CD4-positive, alpha-beta memory T cell (primary cell): Measurements from ENCODE around the gene ODAD3. TPM values are rescaled to one million over a fixed set of nuclear protein-coding genes. Genes with fewer than 3 reads are reported as not detected.
A peak's percentile ranks its signal among the peaks of the same experiment; 100 is the strongest.

Source experiments
- CTCF ChIA-PET: fragments of 350-600 bp; sonication (Branson Sonifier 250); formaldehyde crosslinking; loops from one replicate; lab custom pipeline; 2021; ENCODE audit warnings: inconsistent platforms; ENCODE audit not compliant: partially characterized antibody; lab: Charles Lee
- POLR2A ChIA-PET: fragments of 350-600 bp; sonication (Branson Sonifier 250); formaldehyde crosslinking; loops from one replicate; lab custom pipeline; 2021; ENCODE audit not compliant: partially characterized antibody; lab: Charles Lee
- DNase-seq, 5 donors: peaks; one replicate each; pipeline versions ENCODE4 v3.0.0 to v3.0.0-alpha.2; 2020 to 2022; ENCODE audit warnings: mixed read lengths in 1 of 5
- H3K27ac ChIP-seq: one replicate; pipeline ENCODE4 v1.7.0; 2013; ENCODE audit warnings: low read depth, low read length
- H3K27me3 ChIP-seq: 2 replicates; pipeline ENCODE4 v1.7.0; 2013; ENCODE audit warnings: mild to moderate bottlenecking, low read length, moderate library complexity; ENCODE audit not compliant: insufficient read depth
- H3K36me3 ChIP-seq: 2 replicates; pipeline ENCODE4 v1.7.0; 2013; ENCODE audit warnings: mild to moderate bottlenecking, low read length, moderate library complexity; ENCODE audit not compliant: insufficient read depth
- H3K4me1 ChIP-seq: 2 replicates; pipeline ENCODE4 v1.7.0; 2013; ENCODE audit warnings: mild to moderate bottlenecking, low read length, moderate library complexity; ENCODE audit not compliant: insufficient read depth
- H3K4me3 ChIP-seq, 2 donors: one replicate each; pipeline ENCODE4 v1.7.0; 2013; ENCODE audit warnings: low read length in 2 of 2, mild to moderate bottlenecking in 1 of 2
- H3K9me3 ChIP-seq, 2 donors: one replicate each; pipeline ENCODE4 v1.7.0; 2013; ENCODE audit warnings: low read length in 2 of 2, control low read depth in 1 of 2; ENCODE audit not compliant: control insufficient read depth in 1 of 2
- H3K27ac Mint-ChIP-seq, 7 donors: one replicate each; pipeline ENCODE4 v1.8.0; 2020 to 2021; ENCODE audit warnings: mixed read lengths in 7 of 7, mild to moderate bottlenecking in 6 of 7, inconsistent platforms in 3 of 7, moderate library complexity in 3 of 7
- H3K27me3 Mint-ChIP-seq, 2 donors: one replicate each; pipeline ENCODE4 v1.8.0; 2020 to 2021; ENCODE audit warnings: mixed read lengths in 2 of 2
- H3K36me3 Mint-ChIP-seq, 2 donors: one replicate each; pipeline ENCODE4 v1.8.0; 2020 to 2021; ENCODE audit warnings: mixed read lengths in 2 of 2, inconsistent platforms in 1 of 2, mild to moderate bottlenecking in 1 of 2
- H3K4me1 Mint-ChIP-seq, 4 donors: one replicate each; pipeline ENCODE4 v1.8.0; 2020 to 2021; ENCODE audit warnings: mixed read lengths in 4 of 4, mild to moderate bottlenecking in 1 of 4
- H3K4me3 Mint-ChIP-seq, 8 donors: one replicate each; pipeline ENCODE4 v1.8.0; 2020 to 2021; ENCODE audit warnings: mixed read lengths in 8 of 8, mild to moderate bottlenecking in 7 of 8, moderate library complexity in 6 of 8, inconsistent platforms in 3 of 8
- H3K9me3 Mint-ChIP-seq, 8 donors: one replicate each; pipeline ENCODE4 v1.8.0; 2020 to 2021; ENCODE audit warnings: mixed read lengths in 8 of 8, mild to moderate bottlenecking in 5 of 8, inconsistent platforms in 3 of 8, moderate library complexity in 1 of 8
- intact Hi-C: fragments of 100-400 bp; cut with micrococcal nuclease; formaldehyde crosslinking; loops from one replicate; pipeline ENCODE4 v1.15.1; 2023
- polyA plus RNA-seq, 2 donors: library from polyadenylated mRNA; unstranded; fragments of 300-500 nt; fragmentation: Illumina TruSeq; gene quantifications; one replicate each; pipeline ENCODE4 v1.2.3, GENCODE V29; 2021
- total RNA-seq, 2 experiments: library from RNA; stranded (reverse); gene quantifications; one replicate each; pipeline ENCODE4 v1.2.3, GENCODE V29; 2021

Gene ODAD3
- total and polyA plus RNA-seq, 4 experiments from 2014 or later: not detected

DNA sequence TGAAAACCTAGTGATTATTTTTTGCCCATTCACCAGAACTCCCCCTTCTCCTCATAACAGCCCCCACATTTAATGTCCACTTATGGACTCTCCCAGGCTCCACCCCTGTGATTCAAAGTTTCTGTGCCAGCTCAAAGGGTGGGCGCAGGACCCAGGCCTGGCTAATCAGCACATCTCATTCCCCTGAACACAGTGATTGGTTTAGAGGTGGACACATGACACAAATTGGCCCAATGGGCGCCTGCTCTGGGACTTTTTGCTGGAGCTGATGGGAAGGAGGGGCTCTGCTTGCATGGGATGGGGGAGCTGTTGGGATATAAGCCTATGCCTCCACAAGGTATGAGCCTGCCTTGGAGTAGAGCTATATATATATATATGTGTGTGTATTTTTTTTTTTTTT is 44.6 kb downstream of the ODAD3 start:
- no peak for DNase-seq
- H3K9me3 Mint-ChIP-seq: peaks cover 0 to 4% (median 0%) of the 10 kb centered on the region in 8 donors

DNA sequence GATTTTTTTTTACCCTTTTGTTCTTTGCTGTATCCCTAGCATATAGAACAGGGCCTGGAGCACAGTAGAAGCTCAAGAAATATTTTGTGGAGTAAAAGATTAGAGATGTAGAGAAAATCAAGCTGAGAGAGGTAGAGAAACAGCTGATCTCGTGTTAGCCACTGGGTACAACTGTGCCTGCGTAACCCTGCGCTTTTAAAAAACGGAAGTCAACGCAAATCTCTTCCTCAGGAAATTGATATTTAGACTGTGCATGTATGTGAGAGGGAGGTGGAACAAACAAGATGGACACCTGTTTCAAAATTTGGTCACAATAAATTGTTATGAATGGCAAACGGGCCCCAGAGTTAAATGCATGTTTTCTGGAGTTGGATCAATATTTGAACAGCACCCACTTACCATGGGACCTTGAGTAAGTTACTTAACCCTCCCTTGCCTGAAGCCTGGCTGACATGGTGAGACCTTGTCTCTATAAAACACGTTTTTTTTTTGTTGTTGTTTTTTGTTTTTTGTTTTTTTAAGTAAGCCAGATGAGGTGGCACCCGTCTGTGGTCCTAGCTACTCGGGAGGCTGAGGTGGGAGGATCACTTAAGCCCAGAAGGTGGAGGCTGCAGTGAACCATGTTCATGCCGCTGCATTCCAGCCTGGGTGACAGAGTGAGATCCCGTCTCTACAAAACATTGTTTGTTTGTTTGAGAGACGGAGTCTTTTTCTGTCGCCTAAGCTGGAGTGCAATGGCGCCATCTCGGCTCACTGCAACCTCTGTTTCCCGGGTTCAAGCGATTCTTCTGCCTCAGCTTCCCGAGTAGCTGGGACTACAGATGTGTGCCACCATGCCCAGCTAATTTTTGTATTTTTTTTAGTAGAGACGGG is 47.5 kb downstream of the ODAD3 start:
- H3K27ac Mint-ChIP-seq: peak overlapping the region in 1 of 7 donors; percentile 17
- H3K9me3 Mint-ChIP-seq: peaks cover 0 to 4% (median 0%) of the 10 kb centered on the region in 8 donors
- ChIA-PET CTCF (interaction anchor here (1.0 to 1.2 kb wide), 2 partner anchors 13 to 95 kb away, joined by 4 read pairs; partner anchors contain the start of gene SWSAP1), POLR2A (interaction anchor here (1.2 to 1.7 kb wide), 3 partner anchors 12 to 41 kb away, joined by 4 to 9 read pairs (median 4); partner anchors contain the start of genes CCDC159 and TMEM205)
- Histone ChIP-seq H3K36me3 (no peaks in the 10 kb centered on the region), H3K27me3 (no peaks in the 10 kb centered on the region), H3K4me1 (peaks cover 12% of the 10 kb centered on the region), H3K9me3 (no peaks in the 10 kb centered on the region), H3K27ac (no peak overlapping the region), H3K4me3 (no peak overlapping the region)
- H3K36me3 Mint-ChIP-seq: no peaks in the 10 kb centered on the region
- intact Hi-C loops: no loop called here
- H3K27me3 Mint-ChIP-seq: peaks cover 2 to 6% of the 10 kb centered on the region in 2 donors
- peak overlapping the region in 1 of 8 donors; percentile 26 for H3K4me3 Mint-ChIP-seq
- H3K4me1 Mint-ChIP-seq: peaks cover 4 to 16% (median 10%) of the 10 kb centered on the region in 4 donors
- peak in 1 of 5 donors; percentile 19 for DNase-seq

More for the DNA sequence above, 44.6 kb downstream of the ODAD3 start:
- no peak overlapping the region for H3K4me3 ChIP-seq
- no peaks in the 10 kb centered on the region for H3K27me3 ChIP-seq
- no peak overlapping the region for H3K27ac ChIP-seq
- no peaks in the 10 kb centered on the region for H3K9me3 ChIP-seq
- Mint-ChIP-seq H3K27ac (no peak overlapping the region), H3K4me1 (peaks cover 5 to 20% (median 5%) of the 10 kb centered on the region in 4 donors), H3K36me3 (no peaks in the 10 kb centered on the region), H3K4me3 (no peak overlapping the region), H3K27me3 (peaks cover 3 to 5% of the 10 kb centered on the region in 2 donors)
- no peaks in the 10 kb centered on the region for H3K36me3 ChIP-seq
- ChIA-PET POLR2A (interaction anchor here (1.2 kb wide), 1 partner anchor 9 kb away, joined by 5 read pairs; no protein-coding TSS in a partner anchor), CTCF (interaction anchor here (1.4 to 2.2 kb wide), 3 partner anchors 9 to 92 kb away, joined by 4 to 13 read pairs (median 5); no protein-coding TSS in a partner anchor)
- intact Hi-C loops: no loop called here
- H3K4me1 ChIP-seq: no peaks in the 10 kb centered on the region

DNA sequence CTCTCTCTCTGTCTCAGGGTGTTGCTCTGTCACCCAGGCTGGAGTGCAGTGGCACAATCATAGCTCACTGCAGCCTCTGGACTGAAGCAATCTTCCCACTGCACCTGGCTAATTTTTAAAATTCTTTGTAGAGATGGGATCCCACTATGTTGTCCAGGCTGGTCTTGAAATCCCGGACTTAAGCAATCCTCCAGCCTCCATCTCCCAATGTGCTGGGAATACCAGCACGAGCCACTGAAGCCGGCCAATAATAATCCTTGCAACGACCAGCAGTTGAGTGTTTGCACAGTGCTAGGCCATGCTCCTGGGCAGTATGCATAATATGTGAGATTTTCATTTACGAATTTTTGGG is 50.2 kb downstream of the ODAD3 start:
- Histone ChIP-seq H3K9me3 (no peaks in the 10 kb centered on the region), H3K27me3 (no peaks in the 10 kb centered on the region), H3K36me3 (no peaks in the 10 kb centered on the region), H3K4me1 (peaks cover 32% of the 10 kb centered on the region), H3K4me3 (no peak overlapping the region), H3K27ac (no peak overlapping the region)
- H3K4me1 Mint-ChIP-seq: peaks cover 18 to 39% (median 28%) of the 10 kb centered on the region in 4 donors
- peaks cover 0 to 6% of the 10 kb centered on the region in 2 donors for H3K36me3 Mint-ChIP-seq
- no peak overlapping the region for H3K27ac Mint-ChIP-seq
- POLR2A ChIA-PET: interaction anchor here (2.2 kb wide), 1 partner anchor 10 kb away, joined by 23 read pairs; the partner anchor contains the start of gene SWSAP1
- CTCF ChIA-PET: no interaction called here
- H3K4me3 Mint-ChIP-seq: no peak overlapping the region
- no peaks in the 10 kb centered on the region for H3K9me3 Mint-ChIP-seq
- intact Hi-C loops: loop anchor here (5.0 kb wide), 1 partner anchor 38 kb away; no protein-coding TSS in a partner anchor
- no peak for DNase-seq
- peaks cover 9 to 11% of the 10 kb centered on the region in 2 donors for H3K27me3 Mint-ChIP-seq

DNA sequence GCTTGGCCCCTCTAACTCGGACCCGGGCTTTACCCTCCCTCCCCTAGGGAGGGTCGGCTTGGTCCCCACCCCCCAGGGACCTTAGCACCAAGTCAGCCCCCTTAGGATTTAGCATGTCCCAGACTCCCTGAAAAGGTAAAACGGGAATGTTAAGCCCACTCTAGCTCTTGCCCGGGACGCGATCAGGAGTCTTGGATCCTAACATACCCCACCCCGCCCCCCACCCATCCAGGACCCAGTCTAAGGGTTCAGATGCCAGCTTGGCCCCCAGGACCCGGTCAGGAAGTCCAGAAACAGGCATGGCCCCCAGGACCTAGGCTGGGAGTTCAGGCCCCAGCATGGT is 51.2 kb downstream of the ODAD3 start:
- H3K27me3 ChIP-seq: no peaks in the 10 kb centered on the region
- peak overlapping the region in 1 of 7 donors; percentile 41 for H3K27ac Mint-ChIP-seq
- peaks cover 37% of the 10 kb centered on the region for H3K4me1 ChIP-seq
- H3K9me3 ChIP-seq: no peaks in the 10 kb centered on the region
- DNase-seq: no peak
- ChIA-PET CTCF (interaction anchor here (0.8 to 5.0 kb wide), 10 partner anchors 9 to 98 kb away, joined by 3 to 49 read pairs (median 5); partner anchors contain the start of genes ELAVL3, ODAD3, PRKCSH and SWSAP1), POLR2A (interaction anchor here (1.1 to 2.2 kb wide), 4 partner anchors 9 to 51 kb away, joined by 3 to 23 read pairs (median 4); partner anchors contain the start of genes CCDC159, ODAD3, PRKCSH and RAB3D)
- intact Hi-C loops: loop anchor here (5.0 kb wide), 1 partner anchor 39 kb away; no protein-coding TSS in a partner anchor
- H3K36me3 ChIP-seq: no peaks in the 10 kb centered on the region
- H3K9me3 Mint-ChIP-seq: no peaks in the 10 kb centered on the region
- H3K27ac ChIP-seq: no peak overlapping the region
- H3K4me3 Mint-ChIP-seq: peak overlapping the region in 1 of 8 donors; percentile 12
- no peak overlapping the region for H3K4me3 ChIP-seq
- peaks cover 0 to 6% of the 10 kb centered on the region in 2 donors for H3K36me3 Mint-ChIP-seq
- peaks cover 9 to 11% of the 10 kb centered on the region in 2 donors for H3K27me3 Mint-ChIP-seq
- H3K4me1 Mint-ChIP-seq: peaks cover 18 to 41% (median 30%) of the 10 kb centered on the region in 4 donors

DNA sequence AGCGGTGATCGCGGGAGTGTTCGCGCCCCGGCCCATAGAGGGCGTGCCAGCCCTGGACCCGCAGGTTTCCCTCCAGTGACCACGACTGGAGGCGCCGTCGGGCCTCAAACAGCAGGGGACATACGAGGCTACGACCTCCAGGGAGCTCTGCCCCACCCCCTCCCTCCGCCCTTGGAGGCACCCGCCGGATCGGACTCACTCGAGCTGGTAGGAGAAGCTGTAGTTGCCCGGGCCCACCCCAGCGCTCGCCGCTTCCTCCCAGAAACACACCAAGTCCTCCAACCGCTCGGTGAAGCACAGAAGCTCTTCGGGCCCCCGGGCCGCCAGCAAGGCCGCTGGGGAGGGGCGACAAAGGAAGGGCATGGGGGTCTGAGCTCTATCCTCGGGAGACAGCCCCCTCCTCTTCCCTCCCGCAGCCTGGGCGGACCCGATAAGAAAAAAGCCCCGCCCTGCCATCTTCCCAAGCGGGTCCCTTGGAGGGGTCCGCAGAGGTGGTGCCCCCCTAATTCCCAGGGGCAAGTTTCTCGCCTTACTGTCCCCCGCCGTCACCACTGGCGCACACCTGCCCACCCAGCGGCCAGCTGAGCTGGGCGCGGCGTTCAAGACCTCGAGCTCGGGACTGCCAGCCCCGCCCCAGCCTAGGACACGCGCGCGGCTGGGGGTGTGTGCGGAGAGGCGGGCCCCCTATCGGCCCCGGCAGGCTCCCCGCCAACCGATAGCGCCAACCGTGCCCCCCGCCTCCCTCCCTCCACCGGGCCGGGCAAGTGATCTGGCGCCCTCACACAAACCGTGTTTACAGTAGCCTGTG is 51.8 kb downstream of the ODAD3 start:
- H3K36me3 ChIP-seq: no peaks in the 10 kb centered on the region
- H3K27ac ChIP-seq: no peak overlapping the region
- ChIA-PET POLR2A (interaction anchor here (1.1 to 2.2 kb wide), 4 partner anchors 8 to 52 kb away, joined by 3 to 23 read pairs (median 4); partner anchors contain the start of genes CCDC159, ODAD3, PRKCSH and RAB3D), CTCF (interaction anchor here (0.6 to 5.0 kb wide), 18 partner anchors 8 to 1093 kb away, joined by 3 to 49 read pairs (median 4); partner anchors contain the start of genes ELAVL3, ODAD3, PRKCSH and SWSAP1)
- no peaks in the 10 kb centered on the region for H3K9me3 ChIP-seq
- no peaks in the 10 kb centered on the region for H3K9me3 Mint-ChIP-seq
- H3K36me3 Mint-ChIP-seq: peaks cover 0 to 6% of the 10 kb centered on the region in 2 donors
- H3K27me3 ChIP-seq: no peaks in the 10 kb centered on the region
- peak overlapping the region; percentile 57 to 85 (median 84) for H3K27ac Mint-ChIP-seq
- H3K27me3 Mint-ChIP-seq: peaks cover 9 to 11% of the 10 kb centered on the region in 2 donors
- H3K4me3 Mint-ChIP-seq: peak overlapping the region; percentile 45 to 70 (median 62)
- H3K4me1 ChIP-seq: peaks cover 37% of the 10 kb centered on the region
- peaks cover 18 to 45% (median 30%) of the 10 kb centered on the region in 4 donors for H3K4me1 Mint-ChIP-seq
- intact Hi-C loops: loop anchor here (5.0 kb wide), 1 partner anchor 39 kb away; no protein-coding TSS in a partner anchor
- H3K4me3 ChIP-seq: no peak overlapping the region
- DNase-seq: peak in 4 of 5 donors; percentile 17 to 49 (median 26)
